Mesodermal cell (in vitro differentiated cells): Measurements from ENCODE around the gene FKBP7.

Source experiments
- H3K27ac ChIP-seq: 2 replicates; pipeline ENCODE4 v1.7.0; 2013; ENCODE audit warnings: mild to moderate bottlenecking, low read depth, low read length, moderate library complexity; ENCODE audit not compliant: severe bottlenecking
- H3K36me3 ChIP-seq: 2 replicates; pipeline ENCODE4 v1.7.1; 2013; ENCODE audit warnings: mild to moderate bottlenecking, low read length, moderate library complexity; ENCODE audit not compliant: control insufficient read depth, insufficient read depth
- H3K4me1 ChIP-seq: one replicate; pipeline ENCODE4 v1.7.1; 2013; ENCODE audit warnings: mild to moderate bottlenecking, low read length; ENCODE audit not compliant: insufficient read depth, control insufficient read depth, poor library complexity, severe bottlenecking
- H3K4me3 ChIP-seq: 2 replicates; pipeline ENCODE4 v1.7.0; 2013; ENCODE audit warnings: low read length, control low read depth, mild to moderate bottlenecking; ENCODE audit not compliant: insufficient read depth, poor library complexity, severe bottlenecking; ENCODE audit errors: extremely low read depth
- H3K9me3 ChIP-seq: 2 replicates; pipeline ENCODE4 v1.7.1; 2013; ENCODE audit warnings: mild to moderate bottlenecking, low read length, moderate library complexity; ENCODE audit not compliant: control insufficient read depth
- WGBS, 2 experiments: methylation state at CpG; one replicate each; pipeline ENCODE4 v1.1.5; 2013; ENCODE audit warnings: missing lambda C conversion rate in 2 of 2; ENCODE audit not compliant: insufficient coverage in 2 of 2; 5-methylcytosine and 5-hydroxymethylcytosine counted together

The FKBP7 gene

GRCh38 chr2:178513876-178514275 lies 35.5 kb upstream of the FKBP7 start:
- 86 to 90% methylated on average over 1 to 4 of the region's 4 CpGs for WGBS, 2 experiments
- Histone ChIP-seq H3K4me3 (no peak overlapping the region), H3K27ac (no peak overlapping the region), H3K36me3 (peaks cover 26% of the 10 kb centered on the region), H3K9me3 (no peaks in the 10 kb centered on the region), H3K4me1 (no peaks in the 10 kb centered on the region)

- Histone ChIP-seq H3K9me3 (no peaks in the 10 kb centered on the region), H3K4me1 (no peaks in the 10 kb centered on the region), H3K4me3 (no peak overlapping the region), H3K36me3 (peaks cover 15% of the 10 kb centered on the region), H3K27ac (no peak overlapping the region)
- WGBS, 2 experiments = 100% methylated on average over 1 of the region's 2 CpGs; no CpG with 5 or more reads in 1 of the 2 experiments
Measured at GRCh38 chr2:178512484-178512883, 34.1 kb upstream of the FKBP7 start.

GRCh38 chr2:178510384-178510783 lies 32.0 kb upstream of the FKBP7 start:
- Histone ChIP-seq H3K36me3 (peaks cover 23% of the 10 kb centered on the region), H3K4me3 (no peak overlapping the region), H3K9me3 (no peaks in the 10 kb centered on the region), H3K27ac (no peak overlapping the region), H3K4me1 (no peaks in the 10 kb centered on the region)
- WGBS, 2 experiments = 80 to 81% methylated on average over 5 of the region's 6 CpGs

GRCh38 chr2:178508646-178509045 lies 30.2 kb upstream of the FKBP7 start:
- H3K9me3 ChIP-seq = no peaks in the 10 kb centered on the region
- H3K4me3 ChIP-seq = no peak overlapping the region
- H3K27ac ChIP-seq = no peak overlapping the region
- peaks cover 24% of the 10 kb centered on the region for H3K36me3 ChIP-seq
- WGBS, 2 experiments = no CpG with 5 or more reads among the region's 2 CpGs
- no peaks in the 10 kb centered on the region for H3K4me1 ChIP-seq

GRCh38 chr2:178506949-178507348 lies 28.5 kb upstream of the FKBP7 start:
- Histone ChIP-seq H3K9me3 (no peaks in the 10 kb centered on the region), H3K36me3 (peaks cover 32% of the 10 kb centered on the region), H3K4me3 (no peak overlapping the region), H3K4me1 (no peaks in the 10 kb centered on the region), H3K27ac (no peak overlapping the region)
- no CpG with 5 or more reads among the region's 1 CpG for WGBS, 2 experiments

GRCh38 chr2:178506524-178506923 lies 28.1 kb upstream of the FKBP7 start:
- Histone ChIP-seq H3K9me3 (no peaks in the 10 kb centered on the region), H3K4me3 (no peak overlapping the region), H3K4me1 (no peaks in the 10 kb centered on the region), H3K36me3 (peaks cover 36% of the 10 kb centered on the region), H3K27ac (no peak overlapping the region)
- 80% methylated on average over 1 of the region's 2 CpGs; no CpG with 5 or more reads in 1 of the 2 experiments for WGBS, 2 experiments

- peaks cover 34% of the 10 kb centered on the region for H3K36me3 ChIP-seq
- no peak overlapping the region for H3K27ac ChIP-seq
- H3K4me1 ChIP-seq = no peaks in the 10 kb centered on the region
- H3K9me3 ChIP-seq = no peaks in the 10 kb centered on the region
- H3K4me3 ChIP-seq = no peak overlapping the region
- no CpG with 5 or more reads among the region's 1 CpG for WGBS, 2 experiments
Measured at GRCh38 chr2:178506101-178506500, 27.7 kb upstream of the FKBP7 start.

- no CpG with 5 or more reads among the region's 4 CpGs for WGBS, 2 experiments
- Histone ChIP-seq H3K4me3 (no peak overlapping the region), H3K4me1 (no peaks in the 10 kb centered on the region), H3K27ac (no peak overlapping the region), H3K9me3 (no peaks in the 10 kb centered on the region), H3K36me3 (peaks cover 45% of the 10 kb centered on the region)
Measured at GRCh38 chr2:178502751-178503150, 24.4 kb upstream of the FKBP7 start.

- 100% methylated on average over 2 of the region's 3 CpGs; no CpG with 5 or more reads in 1 of the 2 experiments for WGBS, 2 experiments
- no peak overlapping the region for H3K27ac ChIP-seq
- no peaks in the 10 kb centered on the region for H3K9me3 ChIP-seq
- peaks cover 50% of the 10 kb centered on the region for H3K36me3 ChIP-seq
- H3K4me1 ChIP-seq = no peaks in the 10 kb centered on the region
- no peak overlapping the region for H3K4me3 ChIP-seq
Measured at GRCh38 chr2:178499640-178500039, 21.2 kb upstream of the FKBP7 start.

GRCh38 chr2:178498137-178498536 lies 19.7 kb upstream of the FKBP7 start:
- Histone ChIP-seq H3K4me3 (no peak overlapping the region), H3K27ac (no peak overlapping the region), H3K9me3 (no peaks in the 10 kb centered on the region), H3K36me3 (peaks cover 62% of the 10 kb centered on the region), H3K4me1 (no peaks in the 10 kb centered on the region)

GRCh38 chr2:178496049-178496448 lies 17.6 kb upstream of the FKBP7 start:
- WGBS, 2 experiments = 100% methylated on average over 1 to 4 of the region's 4 CpGs
- peaks cover 57% of the 10 kb centered on the region for H3K36me3 ChIP-seq

More at GRCh38 chr2:178496049-178496448, 17.6 kb upstream of the FKBP7 start:
- no peak overlapping the region for H3K4me3 ChIP-seq
- H3K27ac ChIP-seq = no peak overlapping the region
- H3K9me3 ChIP-seq = no peaks in the 10 kb centered on the region
- no peaks in the 10 kb centered on the region for H3K4me1 ChIP-seq
